GM21423 (cell line): ENCODE data around the gene SLC12A4.
"Not testable (repeated sequence)": the region's sequence is repeated elsewhere in the genome, so short reads cannot be mapped to it uniquely, and the experiment has no call there.

ENCODE experiments used
- ATAC-seq: cut with Tn5 transposase; IDR thresholded peaks from one replicate; pipeline ENCODE4 v1.9.1; 2021; ENCODE audit warnings: mild to moderate bottlenecking, moderate library complexity; ENCODE audit not compliant: unreplicated experiment

Gene SLC12A4

DNA sequence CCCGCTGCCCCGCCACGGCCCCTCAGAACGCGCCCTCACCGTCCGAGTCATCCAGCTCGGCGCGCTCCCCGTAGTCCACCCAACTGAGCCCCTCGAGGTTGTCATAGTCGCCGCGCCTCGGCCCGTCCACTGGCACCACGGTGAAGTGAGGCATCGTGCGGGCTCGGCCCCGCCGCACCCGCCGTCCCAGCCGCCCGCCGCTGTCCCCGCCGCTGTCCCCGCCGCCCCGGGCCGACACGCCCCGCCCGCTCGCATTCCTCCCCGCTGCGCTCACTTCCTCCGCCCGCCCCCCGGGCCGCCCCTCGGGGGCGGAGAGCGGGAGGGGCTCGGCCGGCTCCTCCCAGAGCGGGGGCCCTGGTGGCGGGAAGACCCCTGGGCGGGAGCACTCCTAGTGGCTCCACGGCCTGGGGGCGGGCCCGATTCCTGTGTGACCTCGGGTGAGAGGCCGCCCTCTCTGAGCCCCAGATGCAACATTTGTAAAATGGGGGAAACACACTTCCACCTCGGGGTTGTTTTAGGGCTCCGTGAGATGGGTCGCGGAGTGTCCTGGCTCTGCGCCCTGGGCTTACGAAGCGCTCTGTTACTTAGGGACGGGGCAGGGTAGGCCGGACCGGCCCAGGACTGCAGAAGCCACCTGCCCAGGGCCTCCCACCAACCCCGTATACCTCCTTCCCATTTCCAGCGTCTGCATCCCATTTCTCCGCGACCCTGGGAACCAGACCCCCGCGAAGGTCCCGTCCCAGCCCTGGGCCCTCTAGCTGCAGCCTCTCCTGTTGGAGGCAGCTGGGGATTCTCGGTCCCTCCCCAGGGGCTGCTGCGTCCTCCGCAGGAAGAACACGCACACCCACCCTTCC lies at the start of gene SLC12A4:
Gene SLC12A4, minus strand, starts transcription at position 238 of the 854 bp plus-strand sequence. Its CDS starts 84 bp downstream, at position 154.
- peak; percentile 69 for ATAC-seq

DNA sequence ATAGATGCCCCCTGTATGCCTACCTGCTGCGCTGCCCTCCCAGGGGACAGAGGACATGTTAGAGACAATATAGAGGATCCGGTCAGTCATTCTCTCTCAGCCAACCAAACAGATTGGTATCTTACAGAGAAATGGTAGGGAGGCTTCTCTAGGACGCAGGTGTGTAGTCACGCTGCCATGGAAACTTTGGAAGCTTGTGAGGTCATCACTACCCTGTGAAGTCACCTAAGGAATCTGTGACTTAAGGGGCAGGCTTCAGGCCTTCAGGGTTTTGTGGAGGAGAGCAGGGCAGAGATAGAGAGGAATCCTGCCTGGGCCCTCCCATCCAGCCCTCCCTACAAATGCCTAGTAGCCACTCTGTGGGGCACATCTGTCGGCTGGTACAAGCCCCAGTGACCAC lies 47.2 kb upstream of the SLC12A4 start, which contains the start of gene DPEP2NB:
Gene DPEP2NB, minus strand, starts transcription at position 231 of the 400 bp plus-strand sequence. Its CDS starts 141 bp downstream, at position 90.
- no peak for ATAC-seq

DNA sequence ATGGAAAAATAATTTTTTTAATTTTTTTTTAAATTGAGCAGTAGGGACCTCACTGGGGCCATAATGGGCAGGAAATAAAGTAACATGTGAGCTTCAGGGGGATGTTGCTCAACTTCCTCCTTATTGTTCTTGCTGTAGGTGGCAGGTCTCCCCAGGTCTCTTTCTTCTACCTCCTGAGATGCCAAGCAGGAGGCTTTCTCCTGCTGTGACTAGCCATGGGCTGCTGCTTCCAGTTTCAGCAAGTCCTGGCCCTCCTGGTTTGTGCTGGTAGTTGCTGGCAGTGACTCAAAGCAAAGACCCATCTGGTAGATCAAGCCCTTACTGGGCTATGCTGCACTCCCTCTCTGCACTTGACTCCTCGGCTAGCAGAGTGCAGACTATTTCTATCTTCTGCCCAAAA lies 45.0 kb upstream of the SLC12A4 start:
- ATAC-seq: no peak

- ATAC-seq: not testable (repeated sequence)
Measured at GRCh38 chr16:68009872-68010271, 41.4 kb upstream of the SLC12A4 start.

DNA sequence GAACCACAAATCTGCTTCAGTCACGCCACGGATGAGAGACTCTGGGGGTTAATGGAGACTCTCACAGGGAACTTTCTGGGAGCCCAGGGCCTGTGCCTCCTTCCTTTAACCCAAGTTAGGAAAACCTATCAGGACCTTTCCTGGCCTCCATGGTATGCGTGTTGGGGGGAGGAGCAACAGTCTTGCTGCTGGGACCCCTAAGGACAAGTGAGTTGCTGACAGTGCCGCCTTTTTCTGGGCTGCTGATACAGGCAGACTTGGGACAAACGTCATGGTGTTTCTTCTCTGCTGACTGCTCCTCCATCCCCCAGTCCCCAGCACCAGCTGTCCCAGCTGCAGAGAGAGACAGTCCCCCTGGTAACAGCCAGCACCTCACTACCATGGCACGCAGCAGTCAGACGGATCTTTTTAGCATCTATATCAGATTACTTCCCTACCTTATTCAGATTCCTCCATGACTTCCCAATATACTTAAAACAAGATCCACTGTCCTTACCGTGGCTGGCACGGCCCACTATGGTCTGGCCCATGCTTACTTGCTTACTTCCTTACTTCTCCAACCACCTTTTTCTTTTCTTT lies 40.8 kb upstream of the SLC12A4 start:
- ATAC-seq: no peak

GRCh38 chr16:68005786-68006286 lies 37.4 kb upstream of the SLC12A4 start:
- ATAC-seq: no peak

DNA sequence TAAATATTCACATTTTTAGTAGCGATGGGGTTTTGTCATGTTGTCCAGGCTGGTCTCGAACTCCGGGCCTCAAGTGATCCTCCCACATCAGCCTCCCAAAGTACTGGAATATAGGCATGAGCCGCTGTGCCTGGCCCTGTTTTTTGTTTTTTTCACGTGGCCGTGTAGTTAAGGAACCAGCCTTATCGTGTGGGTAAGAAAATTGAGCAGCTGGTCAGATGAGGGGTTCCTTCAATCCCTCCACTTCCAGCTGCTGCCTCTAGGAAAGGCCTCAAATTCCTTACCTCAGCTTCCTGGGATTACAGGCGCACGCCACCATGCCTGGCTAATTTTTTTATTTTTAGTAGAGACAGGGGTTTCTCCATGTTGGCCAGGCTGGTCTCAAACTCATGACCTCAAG lies 36.8 kb upstream of the SLC12A4 start:
- ATAC-seq: no peak

- no peak for ATAC-seq
Measured at GRCh38 chr16:68003031-68003430, 34.6 kb upstream of the SLC12A4 start.

DNA sequence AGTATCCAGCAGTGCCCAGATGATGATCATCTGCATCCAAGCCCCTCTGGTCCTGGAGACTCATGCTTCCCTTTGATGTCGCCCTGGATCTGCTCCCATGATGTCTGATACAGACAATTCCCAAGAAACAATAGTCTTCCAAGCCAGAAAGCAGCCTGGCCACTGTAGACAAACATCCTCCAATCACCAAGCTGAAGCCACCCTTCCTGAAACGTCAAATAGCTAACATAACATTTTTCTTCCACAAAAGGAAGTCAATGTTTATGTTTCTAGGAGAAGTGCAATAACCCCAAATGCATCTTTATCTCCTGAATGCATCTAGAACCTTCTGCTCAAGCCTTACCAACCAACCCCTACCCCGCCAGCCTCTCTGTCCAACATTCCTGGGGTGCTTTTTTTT lies 32.0 kb upstream of the SLC12A4 start:
- no peak for ATAC-seq

GRCh38 chr16:67999985-68000384 lies 31.5 kb upstream of the SLC12A4 start:
- ATAC-seq: no peak

GRCh38 chr16:67998779-67999688 lies 30.6 kb upstream of the SLC12A4 start, which contains the start of gene DPEP2:
DPEP2 (minus strand) TSS chr16:67999484; CDS start chr16:67993212, 6,272 bp downstream.
- ATAC-seq: not testable (repeated sequence)

- not testable (repeated sequence) for ATAC-seq
Measured at GRCh38 chr16:67998231-67998778, 29.9 kb upstream of the SLC12A4 start.

DNA sequence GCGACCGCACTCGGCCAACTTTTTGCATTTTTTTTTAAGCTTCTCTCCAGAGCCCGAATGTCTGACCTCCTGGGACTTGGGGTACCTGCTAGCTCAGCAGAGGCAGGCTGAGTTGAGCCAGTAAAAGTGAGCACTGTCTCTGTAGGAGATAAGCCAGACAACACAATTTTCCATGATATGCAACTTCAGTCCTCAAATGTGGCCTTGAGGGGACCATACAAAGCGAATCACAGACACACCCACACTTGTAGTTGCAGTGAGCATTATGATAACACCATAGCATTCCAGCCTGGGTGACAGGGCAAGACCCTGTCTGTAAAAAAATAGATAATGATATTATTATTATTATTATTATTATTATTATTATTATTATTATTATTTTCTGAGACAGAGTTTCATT lies 28.2 kb upstream of the SLC12A4 start:
- ATAC-seq: no peak

- ATAC-seq: no peak
Measured at GRCh38 chr16:67995423-67995822, 27.0 kb upstream of the SLC12A4 start.

DNA sequence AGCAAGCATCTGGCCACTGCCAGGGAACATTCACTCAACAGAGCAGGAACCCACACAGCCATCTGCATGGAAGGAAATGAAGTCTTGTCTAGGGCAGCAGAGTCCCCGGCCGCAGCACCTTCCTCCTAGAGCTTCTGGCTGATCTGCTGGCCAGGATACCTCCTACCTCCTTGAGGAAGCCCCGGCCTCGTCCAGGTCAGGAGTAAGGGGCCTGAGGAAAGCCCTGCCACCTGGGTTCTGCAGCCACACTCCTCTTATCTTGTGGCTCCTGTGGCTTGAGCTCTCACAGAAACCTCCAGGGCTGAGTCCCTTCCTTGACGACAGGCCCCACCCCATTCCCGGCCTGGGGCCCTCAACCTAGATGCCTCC lies 25.6 kb upstream of the SLC12A4 start:
- ATAC-seq: not testable (repeated sequence)

DNA sequence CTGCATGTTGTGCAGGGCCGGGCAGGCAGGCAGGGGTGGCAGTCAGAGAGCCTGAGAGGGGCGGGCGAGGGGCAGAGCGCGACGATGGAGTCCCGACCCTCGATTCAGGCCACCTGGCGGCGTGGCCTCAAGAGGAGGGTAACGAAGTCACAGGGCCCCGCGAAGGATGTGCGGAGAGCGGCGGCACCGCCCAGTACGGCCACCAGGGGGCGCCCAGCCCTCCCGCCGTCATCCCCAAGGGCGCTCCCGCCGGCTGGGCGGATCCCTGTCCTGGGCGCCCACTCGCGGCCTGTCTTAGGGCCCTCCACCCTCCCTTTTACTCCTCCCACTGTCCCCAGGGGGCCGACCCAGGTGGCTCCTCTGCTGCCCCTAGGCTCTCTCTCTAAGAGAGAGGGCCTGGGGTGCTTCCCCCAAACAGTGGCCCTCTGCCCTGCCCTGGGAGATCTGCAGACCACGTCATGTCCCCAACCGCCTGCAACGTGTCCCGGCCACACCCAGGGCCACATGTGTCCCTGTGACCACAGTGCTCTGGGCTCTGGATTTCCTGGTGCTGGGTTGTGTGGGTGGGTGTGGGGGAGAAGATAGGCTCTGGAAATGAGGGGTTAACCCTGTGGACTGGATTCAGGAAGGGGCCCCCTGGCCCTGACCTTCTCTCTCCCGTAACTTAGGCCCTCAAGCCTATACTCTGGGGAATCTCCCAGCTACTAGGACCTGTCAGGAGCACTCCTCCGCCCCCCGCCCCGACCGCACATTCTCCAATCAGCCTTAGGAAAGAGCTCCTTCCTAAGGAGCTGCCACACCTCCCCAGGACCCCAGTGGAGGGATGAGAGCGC lies 25.0 kb upstream of the SLC12A4 start:
- peak; percentile 73 for ATAC-seq

GRCh38 chr16:67992661-67993206 lies 24.3 kb upstream of the SLC12A4 start:
- no peak for ATAC-seq

GRCh38 chr16:67990018-67990386 lies 21.6 kb upstream of the SLC12A4 start:
- ATAC-seq: no peak

- ATAC-seq: no peak
Measured at GRCh38 chr16:67989322-67990017, 21.0 kb upstream of the SLC12A4 start.
